A549 (cell line): ENCODE data around the gene DLX6. TPM values are rescaled to one million over a fixed set of nuclear protein-coding genes. Genes with fewer than 3 reads are reported as not detected.

Source experiments
- ATAC-seq, 2 experiments: fragments of 200-7000 bp in 1 of 2; fragments of >200 bp in 1 of 2; cut with Nextera tagmentation in 1 of 2; cut with Tn5 transposase in 1 of 2; 3 replicates each; pipeline versions ENCODE4 v1.8.0 to v1.9.1; 2018 to 2020; ENCODE audit warnings: mild to moderate bottlenecking in 1 of 2, moderate library complexity in 1 of 2
- CTCF ChIA-PET: fragments of 300-600 bp; sonication (Branson Sonifier 250); formaldehyde crosslinking; extraction: SDS; loops from one replicate; lab custom pipeline; 2021; ENCODE audit warnings: antibody characterized with exemption, inconsistent platforms; lab: Yijun Ruan, JAX
- POLR2A ChIA-PET: fragments of 350-600 bp; formaldehyde crosslinking; extraction: SDS; loops from one replicate; lab custom pipeline; 2021; ENCODE audit warnings: antibody characterized with exemption, inconsistent platforms; lab: Yijun Ruan, JAX
- DNase-seq, 2 experiments: peaks; one replicate each; pipeline versions ENCODE4 v3.0.0 to v3.0.0-alpha.2; 2011 to 2016; ENCODE audit warnings: low read depth in 1 of 2, low spot score in 1 of 2
- FAIRE-seq: peaks from 2 replicates; lab custom pipeline; 2011; peaks lifted over from hg19 to GRCh38; lab: Jason Lieb, UNC
- H3K27ac ChIP-seq, 2 experiments: fragments of >200 bp; sonication (Bioruptor Twin); formaldehyde crosslinking; 3 replicates each; pipeline ENCODE4 v1.5.1; 2016 to 2017
- H3K4me1 ChIP-seq: fragments of >200 bp; sonication (Bioruptor Twin); formaldehyde crosslinking; 3 replicates; pipeline ENCODE4 v1.6.1; 2016
- H3K4me2 ChIP-seq: fragments of >200 bp; sonication (Bioruptor Twin); formaldehyde crosslinking; 3 replicates; pipeline ENCODE4 v1.6.1; 2016
- H3K4me3 ChIP-seq: fragments of >200 bp; sonication (Bioruptor Twin); formaldehyde crosslinking; 3 replicates; pipeline ENCODE4 v1.5.1; 2016
- H3K9me3 ChIP-seq: fragments of >200 bp; sonication (Bioruptor Twin); formaldehyde crosslinking; 3 replicates; pipeline ENCODE4 v1.6.1; 2016
- CBX2 ChIP-seq: fragments of 200-600 bp; sonication (generic); IDR thresholded peaks from 2 replicates; pipeline ENCODE4 v1.6.1; 2016; ENCODE audit warnings: low read depth, mild to moderate bottlenecking, borderline replicate concordance
- CBX8 ChIP-seq: fragments of 200-600 bp; sonication (generic); IDR thresholded peaks from 2 replicates; pipeline ENCODE4 v1.6.1; 2016
- CHD4 ChIP-seq: fragments of 200-600 bp; sonication (generic); IDR thresholded peaks from 2 replicates; pipeline ENCODE4 v1.6.1; 2016; ENCODE audit warnings: antibody characterized with exemption, mild to moderate bottlenecking, borderline replicate concordance
- EHF ChIP-seq: fragments of 250-450 bp; sonication (Bioruptor Pico); IDR thresholded peaks from 2 replicates; pipeline ENCODE4 v1.5.0; 2020; ENCODE audit warnings: mild to moderate bottlenecking
- EHMT2 ChIP-seq: fragments of 200-600 bp; sonication (generic); IDR thresholded peaks from 2 replicates; pipeline ENCODE4 v1.6.1; 2016; ENCODE audit warnings: antibody characterized with exemption, low read depth, mild to moderate bottlenecking, moderate library complexity
- FOSL2 ChIP-seq, 2 experiments: fragments of 450-650 bp in 1 of 2; fragments of >200 bp in 1 of 2; sonication (Bioruptor Twin) in 1 of 2; formaldehyde crosslinking; IDR thresholded peaks; 2 replicates each; pipeline versions ENCODE4 v1.5.0 to v1.6.1; 2016 to 2020; ENCODE audit warnings: mild to moderate bottlenecking in 1 of 2, moderate library complexity in 1 of 2
- GATA3 ChIP-seq: IDR thresholded peaks from 2 replicates; pipeline ENCODE4 v1.6.1; 2012; ENCODE audit warnings: borderline replicate concordance
- HEYL ChIP-seq: fragments of 250-450 bp; sonication (Bioruptor Pico); IDR thresholded peaks from 2 replicates; pipeline ENCODE4 v1.8.0; 2021; ENCODE audit warnings: mild to moderate bottlenecking, moderate library complexity
- HMGXB4 ChIP-seq: fragments of 250-450 bp; sonication (Bioruptor Pico); IDR thresholded peaks from 2 replicates; pipeline ENCODE4 v1.5.0; 2021; ENCODE audit warnings: mild to moderate bottlenecking, moderate library complexity, borderline replicate concordance
- HOXB13 ChIP-seq: fragments of 250-450 bp; sonication (Bioruptor Pico); IDR thresholded peaks from 2 replicates; pipeline ENCODE4 v1.5.0; 2020; ENCODE audit warnings: low read depth, mild to moderate bottlenecking, moderate library complexity
- JUN ChIP-seq, 2 experiments: fragments of >200 bp; sonication (Bioruptor Twin); formaldehyde crosslinking; IDR thresholded peaks; 2 replicates in 1 of 2; 3 replicates in 1 of 2; pipeline ENCODE4 v1.6.1; 2016 to 2017
- KDM5A ChIP-seq: fragments of 200-600 bp; sonication (generic); IDR thresholded peaks from 2 replicates; pipeline ENCODE4 v1.6.1; 2016; ENCODE audit warnings: antibody characterized with exemption, mild to moderate bottlenecking
- MAFK ChIP-seq: fragments of 450-650 bp; IDR thresholded peaks from 2 replicates; pipeline ENCODE4 v1.6.1; 2014; ENCODE audit not compliant: partially characterized antibody
- NFE2L2 ChIP-seq: fragments of 150-350 bp; conservative IDR thresholded peaks from 2 replicates; pipeline ENCODE4 v1.6.1; 2014; ENCODE audit warnings: low read length
- NR3C1 ChIP-seq: fragments of >200 bp; sonication (Bioruptor Twin); formaldehyde crosslinking; IDR thresholded peaks from 3 replicates; pipeline ENCODE4 v1.6.1; 2017
- POLR2AphosphoS2 ChIP-seq: conservative IDR thresholded peaks from 2 replicates; pipeline ENCODE4 v1.6.1; 2012; ENCODE audit warnings: low read length, improper control_type of control experiment, inconsistent platforms
- RFX5 ChIP-seq: fragments of 450-650 bp; IDR thresholded peaks from 2 replicates; pipeline ENCODE4 v1.7.1; 2014; ENCODE audit warnings: antibody characterized with exemption, mild to moderate bottlenecking, moderate library complexity
- RNF2 ChIP-seq: fragments of 200-600 bp; sonication (generic); IDR thresholded peaks from 2 replicates; pipeline ENCODE4 v1.6.1; 2016; ENCODE audit warnings: low read depth, mild to moderate bottlenecking, antibody characterized with exemption, moderate library complexity, borderline replicate concordance
- TFCP2L1 ChIP-seq: fragments of 250-450 bp; sonication (Bioruptor Pico); IDR thresholded peaks from 2 replicates; pipeline ENCODE4 v1.5.0; 2021; ENCODE audit warnings: mild to moderate bottlenecking
- WGBS: methylation state at CpG from one replicate; pipeline ENCODE4 v1.1.6; 2017; ENCODE audit errors: missing lambda C conversion rate; 5-methylcytosine and 5-hydroxymethylcytosine counted together
- polyA minus RNA-seq: library from RNA; depleted of rRNA, polyadenylated mRNA; stranded (reverse); fragments of >200 nt; gene quantifications from 2 replicates; pipeline ENCODE4 v1.2.3, GENCODE V29; 2011; rRNA and poly(A)+ RNA removed
- polyA plus RNA-seq, 4 experiments: library from polyadenylated mRNA; depleted of rRNA in 3 of 4; stranded (reverse); fragments of >200 nt; fragmentation: RNase III in 1 of 4; extraction: RNeasy Plus Mini Kit Qiagen cat#74134 plus additional on column Dnase treatment in 1 of 4; gene quantifications; 2 replicates in 3 of 4; 3 replicates in 1 of 4; pipeline ENCODE4 v1.2.3, GENCODE V29; 2011 to 2017
- TF ChIP-seq, protein P1 (sequence below): IDR thresholded peaks from 2 replicates; pipeline ENCODE4 v1.6.1; 2012
- TF ChIP-seq, protein P2 (sequence below): IDR thresholded peaks from 2 replicates; pipeline ENCODE4 v1.6.1; 2012; ENCODE audit warnings: low read depth, borderline replicate concordance

Gene DLX6
- polyA plus RNA-seq (2011; rRNA removed) (not detected in 2 replicates), polyA plus RNA-seq (2017; fragmentation: RNase III; extraction: RNeasy Plus Mini Kit Qiagen cat#74134 plus additional on column Dnase treatment) (not detected in 3 replicates), polyA minus RNA-seq (not detected in 2 replicates)
- polyA plus RNA-seq (2012; cell fraction: cytosol; rRNA removed), result 0.08 and 0.09 TPM in 2 replicates
- not detected in 2 replicates for polyA plus RNA-seq (2012; cell fraction: nucleus; rRNA removed)

GRCh38 chr7:97005183-97006054, at the start of gene DLX6:
Gene DLX6, plus strand, starts transcription at chr7:97005553. Its CDS starts 425 bp downstream, at chr7:97005978.
- 0 out of 3 replicates have a peak, but pooled peaks cover 5% of the 10 kb centered on the region for H3K4me1 ChIP-seq
- ChIA-PET POLR2A (interaction anchor here (0.6 to 0.7 kb wide), 3 partner anchors 484 to 821 kb away, joined by 3 to 5 read pairs (median 3); no protein-coding TSS in a partner anchor), CTCF (interaction anchor here (0.7 to 2.5 kb wide), 2 partner anchors 22 to 1089 kb away, joined by 3 to 9 read pairs; no protein-coding TSS in a partner anchor)
- H3K27ac ChIP-seq, result peak within 1 kb of the TSS in 1 of 2 experiments; percentile 42; a peak in 2 of 6 replicates
- peak within 1 kb of the TSS; percentile 59 for H3K4me3 ChIP-seq
- peak within 1 kb of the TSS; percentile 100 for H3K4me2 ChIP-seq
- peak; percentile 82 to 91 for ATAC-seq
- H3K9me3 ChIP-seq, result no peaks in the 10 kb centered on the region
- DNase-seq, result peak; percentile 84 to 89
- WGBS, result 4% methylated on average over 34 of the region's 44 CpGs
- TF ChIP-seq JUN (IDR thresholded peaks at IDR 0.05) (no peak), EHF (CRISPR knock-in tag) (no peak), HOXB13 (CRISPR knock-in tag) (no peak), RFX5 (no peak), RNF2 (peak; percentile 75; the same call in 1 of the 2 replicates)
- TF ChIP-seq, protein P1, sequence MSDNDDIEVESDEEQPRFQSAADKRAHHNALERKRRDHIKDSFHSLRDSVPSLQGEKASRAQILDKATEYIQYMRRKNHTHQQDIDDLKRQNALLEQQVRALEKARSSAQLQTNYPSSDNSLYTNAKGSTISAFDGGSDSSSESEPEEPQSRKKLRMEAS, result peak; percentile 70
- TF ChIP-seq, protein P2, sequence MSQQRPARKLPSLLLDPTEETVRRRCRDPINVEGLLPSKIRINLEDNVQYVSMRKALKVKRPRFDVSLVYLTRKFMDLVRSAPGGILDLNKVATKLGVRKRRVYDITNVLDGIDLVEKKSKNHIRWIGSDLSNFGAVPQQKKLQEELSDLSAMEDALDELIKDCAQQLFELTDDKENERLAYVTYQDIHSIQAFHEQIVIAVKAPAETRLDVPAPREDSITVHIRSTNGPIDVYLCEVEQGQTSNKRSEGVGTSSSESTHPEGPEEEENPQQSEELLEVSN, result peak; percentile 51; the same call in 1 of the 2 replicates
- no peak for FAIRE-seq

DNA sequence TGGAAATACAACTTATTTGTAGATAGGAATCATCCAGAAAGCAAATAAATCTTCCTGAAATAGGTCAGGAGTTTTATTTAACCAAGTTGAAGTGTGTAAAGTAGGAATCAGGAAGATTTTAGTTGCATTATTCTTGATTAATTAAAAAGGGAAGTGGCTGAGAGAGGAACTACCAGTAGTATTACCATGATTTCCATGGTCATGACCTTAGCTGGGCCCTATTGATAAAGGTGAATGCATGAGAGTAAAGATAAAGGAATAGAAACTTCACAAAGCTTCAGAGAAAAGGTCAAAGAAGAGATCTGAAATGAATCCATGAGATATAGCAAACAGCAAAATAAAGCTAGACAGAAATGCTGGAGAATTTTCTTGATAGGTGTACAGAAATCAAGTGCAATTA, 46.2 kb upstream of the DLX6 start:
- ATAC-seq, result no peak
- FAIRE-seq, result no peak
- Histone ChIP-seq H3K27ac (no peak overlapping the region), H3K4me1 (no peaks in the 10 kb centered on the region), H3K4me3 (no peak overlapping the region), H3K9me3 (no peaks in the 10 kb centered on the region), H3K4me2 (no peak overlapping the region)
- POLR2A ChIA-PET, result interaction anchor here (0.6 kb wide), 1 partner anchor 1215 kb away, joined by 4 read pairs; no protein-coding TSS in a partner anchor
- CTCF ChIA-PET, result interaction anchor here (1.4 kb wide), 1 partner anchor 68 kb away, joined by 3 read pairs; no protein-coding TSS in a partner anchor
- DNase-seq, result no peak
- TF ChIP-seq CBX8 (no peak), CHD4 (no peak), KDM5A (no peak), NR3C1 (no peak)
- TF ChIP-seq, all 56 proteins: peak for 0

DNA sequence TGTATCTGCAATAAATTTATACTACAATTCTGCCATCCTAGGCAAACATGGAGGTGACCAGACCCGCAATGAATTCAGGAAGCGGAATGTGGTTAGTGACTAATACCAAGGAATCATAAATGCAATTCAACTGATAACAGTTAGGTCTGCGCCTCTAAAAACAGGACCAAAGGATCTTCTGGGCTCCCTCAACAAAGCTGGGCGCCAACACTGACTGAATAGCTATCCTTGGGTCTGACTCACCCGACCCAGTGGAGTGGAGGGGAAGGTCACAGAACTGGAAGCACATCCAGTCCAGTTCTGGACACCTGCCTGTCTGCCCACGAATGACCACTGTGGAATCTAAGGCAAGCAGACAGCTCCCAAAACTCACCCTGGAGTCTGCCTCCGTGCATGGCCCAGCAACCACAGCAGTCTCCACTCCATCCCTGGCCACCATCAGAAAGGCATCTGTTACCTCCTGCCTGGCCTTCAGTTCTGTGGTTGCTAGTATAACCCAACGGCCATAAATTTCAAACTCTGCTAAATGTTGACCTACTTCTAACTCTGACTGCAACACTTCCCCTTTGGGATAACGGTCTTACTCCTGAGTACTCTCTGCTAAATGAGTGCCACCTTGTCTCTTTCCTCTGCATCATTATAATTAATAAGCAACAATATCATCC, 43.0 kb upstream of the DLX6 start:
- Histone ChIP-seq H3K4me2 (no peak overlapping the region), H3K4me1 (no peaks in the 10 kb centered on the region), H3K9me3 (no peaks in the 10 kb centered on the region), H3K4me3 (no peak overlapping the region), H3K27ac (no peak overlapping the region)
- no peak for ATAC-seq
- TF ChIP-seq EHMT2, result no peak
- 13% methylated on average over 9 of the region's 9 CpGs for WGBS
- DNase-seq, result no peak
- POLR2A ChIA-PET, result no interaction called here
- CTCF ChIA-PET, result interaction anchor here (1.9 kb wide), 1 partner anchor 887 kb away, joined by 4 read pairs; no protein-coding TSS in a partner anchor
- FAIRE-seq, result no peak

DNA sequence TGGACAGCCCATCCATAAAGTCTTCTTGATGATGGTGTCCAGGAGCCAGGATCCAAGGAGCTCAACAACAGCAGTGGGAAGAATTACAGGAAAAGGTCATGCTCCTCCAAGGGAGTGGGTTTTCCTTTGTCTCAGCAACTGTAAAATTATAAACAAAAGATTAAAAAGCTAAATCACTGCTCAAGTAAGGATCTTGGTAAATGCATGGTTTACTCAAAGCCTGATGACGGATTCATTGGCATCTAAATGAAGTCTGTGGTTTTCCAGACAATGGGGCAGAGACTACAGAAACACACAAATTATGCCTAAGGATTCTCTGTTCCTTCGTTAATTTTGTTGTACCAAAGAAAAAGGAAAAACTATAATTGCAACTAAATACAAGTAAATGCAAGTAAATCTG, 36.4 kb upstream of the DLX6 start:
- no peak for ATAC-seq
- H3K4me1 ChIP-seq, result no peaks in the 10 kb centered on the region
- no peak for DNase-seq
- no peaks in the 10 kb centered on the region for H3K9me3 ChIP-seq
- POLR2A ChIA-PET, result no interaction called here
- no peak for FAIRE-seq
- H3K27ac ChIP-seq, result no peak overlapping the region
- 1% methylated on average over 2 of the region's 2 CpGs for WGBS
- TF ChIP-seq FOSL2 (IDR thresholded peaks at IDR 0.05) (no peak), FOSL2 (CRISPR knock-in tag; IDR thresholded peaks at IDR 0.05) (no peak), CBX2 (no peak), POLR2AphosphoS2 (no peak), GATA3 (no peak), HMGXB4 (no peak), MAFK (no peak), NFE2L2 (no peak), TFCP2L1 (CRISPR knock-in tag) (no peak), HEYL (CRISPR knock-in tag) (no peak)
- TF ChIP-seq, protein P2, result no peak
- H3K4me2 ChIP-seq, result no peak overlapping the region
- H3K4me3 ChIP-seq, result no peak overlapping the region
- CTCF ChIA-PET, result no interaction called here
